Measurements from ENCODE around the gene PMP22.

PMP22 gene

DNA sequence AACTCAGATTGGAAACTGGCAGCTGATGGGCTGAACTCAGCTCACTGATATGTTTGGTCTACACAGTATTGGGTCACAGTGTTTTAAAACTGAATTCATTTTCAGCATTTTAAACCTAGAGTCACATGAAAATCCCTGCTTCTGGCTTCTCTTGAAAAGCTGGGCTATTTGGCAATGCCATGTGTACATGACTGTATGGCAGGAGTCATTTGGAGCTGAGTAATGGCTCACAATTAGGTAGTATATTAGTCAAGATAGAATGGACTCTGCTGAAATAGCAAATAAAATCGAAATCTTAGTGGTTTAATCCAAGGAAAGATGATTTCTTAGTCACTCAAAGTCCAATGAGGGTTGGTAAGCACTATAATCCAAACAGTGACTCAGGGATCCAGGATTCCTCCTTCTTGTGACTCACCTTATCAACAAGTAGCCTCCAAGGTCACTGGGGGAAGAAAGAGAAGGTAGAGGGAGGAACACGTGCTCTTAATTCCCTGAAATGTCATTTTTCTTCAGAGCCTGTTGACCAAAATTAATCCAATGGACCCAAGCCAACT, 13.9 kb upstream of the PMP22 start:
- no peak for TF ChIP-seq EP300 (IDR thresholded peaks at IDR 0.05; ENCODE audit: borderline replicate concordance)
- no peak for TF ChIP-seq TCF12 (IDR thresholded peaks at IDR 0.05; ENCODE audit: low read depth)
- TF ChIP-seq TEAD4 (IDR thresholded peaks at IDR 0.05): no peak
- TF ChIP-seq RAD21 (IDR thresholded peaks at IDR 0.05; ENCODE audit: low read depth): no peak
- TF ChIP-seq, protein P1, sequence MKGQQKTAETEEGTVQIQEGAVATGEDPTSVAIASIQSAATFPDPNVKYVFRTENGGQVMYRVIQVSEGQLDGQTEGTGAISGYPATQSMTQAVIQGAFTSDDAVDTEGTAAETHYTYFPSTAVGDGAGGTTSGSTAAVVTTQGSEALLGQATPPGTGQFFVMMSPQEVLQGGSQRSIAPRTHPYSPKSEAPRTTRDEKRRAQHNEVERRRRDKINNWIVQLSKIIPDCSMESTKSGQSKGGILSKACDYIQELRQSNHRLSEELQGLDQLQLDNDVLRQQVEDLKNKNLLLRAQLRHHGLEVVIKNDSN (IDR thresholded peaks at IDR 0.05): no peak
- TF ChIP-seq, protein P2, sequence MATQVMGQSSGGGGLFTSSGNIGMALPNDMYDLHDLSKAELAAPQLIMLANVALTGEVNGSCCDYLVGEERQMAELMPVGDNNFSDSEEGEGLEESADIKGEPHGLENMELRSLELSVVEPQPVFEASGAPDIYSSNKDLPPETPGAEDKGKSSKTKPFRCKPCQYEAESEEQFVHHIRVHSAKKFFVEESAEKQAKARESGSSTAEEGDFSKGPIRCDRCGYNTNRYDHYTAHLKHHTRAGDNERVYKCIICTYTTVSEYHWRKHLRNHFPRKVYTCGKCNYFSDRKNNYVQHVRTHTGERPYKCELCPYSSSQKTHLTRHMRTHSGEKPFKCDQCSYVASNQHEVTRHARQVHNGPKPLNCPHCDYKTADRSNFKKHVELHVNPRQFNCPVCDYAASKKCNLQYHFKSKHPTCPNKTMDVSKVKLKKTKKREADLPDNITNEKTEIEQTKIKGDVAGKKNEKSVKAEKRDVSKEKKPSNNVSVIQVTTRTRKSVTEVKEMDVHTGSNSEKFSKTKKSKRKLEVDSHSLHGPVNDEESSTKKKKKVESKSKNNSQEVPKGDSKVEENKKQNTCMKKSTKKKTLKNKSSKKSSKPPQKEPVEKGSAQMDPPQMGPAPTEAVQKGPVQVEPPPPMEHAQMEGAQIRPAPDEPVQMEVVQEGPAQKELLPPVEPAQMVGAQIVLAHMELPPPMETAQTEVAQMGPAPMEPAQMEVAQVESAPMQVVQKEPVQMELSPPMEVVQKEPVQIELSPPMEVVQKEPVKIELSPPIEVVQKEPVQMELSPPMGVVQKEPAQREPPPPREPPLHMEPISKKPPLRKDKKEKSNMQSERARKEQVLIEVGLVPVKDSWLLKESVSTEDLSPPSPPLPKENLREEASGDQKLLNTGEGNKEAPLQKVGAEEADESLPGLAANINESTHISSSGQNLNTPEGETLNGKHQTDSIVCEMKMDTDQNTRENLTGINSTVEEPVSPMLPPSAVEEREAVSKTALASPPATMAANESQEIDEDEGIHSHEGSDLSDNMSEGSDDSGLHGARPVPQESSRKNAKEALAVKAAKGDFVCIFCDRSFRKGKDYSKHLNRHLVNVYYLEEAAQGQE (IDR thresholded peaks at IDR 0.05; ENCODE audit: low read depth): no peak

DNA sequence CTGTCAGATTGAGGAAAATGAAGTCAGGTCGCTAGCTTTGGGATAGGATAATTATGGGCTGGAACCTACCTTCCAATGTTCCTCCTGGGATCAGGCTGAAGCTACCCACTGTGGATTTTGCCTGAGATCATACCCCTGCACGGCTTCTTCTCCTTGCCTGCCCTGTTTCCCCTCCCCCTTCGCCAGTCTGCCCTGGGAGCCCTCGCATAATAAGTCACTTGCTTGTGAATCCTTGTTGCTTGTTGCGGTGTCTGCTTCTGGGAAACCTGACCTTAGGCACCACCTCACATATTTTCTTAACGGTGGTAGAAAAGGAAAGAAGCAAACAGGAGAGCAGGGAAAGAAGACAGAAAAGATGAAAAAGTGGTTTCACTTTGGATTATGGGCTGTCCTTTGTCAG, 13.3 kb upstream of the PMP22 start:
- TF ChIP-seq EP300 (IDR thresholded peaks at IDR 0.05; ENCODE audit: borderline replicate concordance): no peak
- TF ChIP-seq YY1 (IDR thresholded peaks at IDR 0.05; ENCODE audit: low read depth): no peak
- TF ChIP-seq TAF1 (IDR thresholded peaks at IDR 0.05; ENCODE audit: low read depth): no peak
- TF ChIP-seq, protein P2 (IDR thresholded peaks at IDR 0.05; ENCODE audit: low read depth): no peak
- no peak for TF ChIP-seq RAD21 (IDR thresholded peaks at IDR 0.05; ENCODE audit: low read depth)
- no peak for TF ChIP-seq ZBTB7A (IDR thresholded peaks at IDR 0.05; ENCODE audit: low read depth)
- TF ChIP-seq EGR1 (IDR thresholded peaks at IDR 0.05): no peak
- TF ChIP-seq, protein P1 (IDR thresholded peaks at IDR 0.05): no peak
- TF ChIP-seq CREB1 (IDR thresholded peaks at IDR 0.05; ENCODE audit: low read depth): no peak
- TF ChIP-seq, protein P3, sequence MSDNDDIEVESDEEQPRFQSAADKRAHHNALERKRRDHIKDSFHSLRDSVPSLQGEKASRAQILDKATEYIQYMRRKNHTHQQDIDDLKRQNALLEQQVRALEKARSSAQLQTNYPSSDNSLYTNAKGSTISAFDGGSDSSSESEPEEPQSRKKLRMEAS (IDR thresholded peaks at IDR 0.05): no peak
- TF ChIP-seq TCF12 (IDR thresholded peaks at IDR 0.05; ENCODE audit: low read depth): no peak
- no peak for TF ChIP-seq TEAD4 (IDR thresholded peaks at IDR 0.05)
- no peak for TF ChIP-seq NFIC (IDR thresholded peaks at IDR 0.05)
- no peak for TF ChIP-seq CEBPB (IDR thresholded peaks at IDR 0.05)
- no peak for TF ChIP-seq FOXM1 (IDR thresholded peaks at IDR 0.05; ENCODE audit: borderline replicate concordance, low read depth)

DNA sequence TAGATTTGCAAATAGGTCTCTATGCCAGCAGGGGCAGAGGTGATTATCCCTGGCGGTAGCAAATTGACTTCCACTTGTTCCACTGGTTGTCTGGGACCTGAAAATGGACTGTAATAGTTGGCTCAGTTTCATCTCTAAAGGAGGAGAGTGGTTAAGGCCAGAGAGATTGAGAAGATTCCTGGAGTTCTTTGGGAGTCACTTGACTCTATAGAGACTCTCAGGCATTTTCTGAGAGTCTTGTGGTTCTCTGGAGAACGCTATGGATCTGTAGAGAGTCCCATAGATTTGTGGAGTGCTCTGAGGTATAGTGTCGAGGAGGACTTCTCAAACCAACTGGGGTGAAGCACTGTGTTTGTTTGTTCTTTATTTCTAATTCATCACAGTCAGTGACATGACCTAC, 8.9 kb upstream of the PMP22 start:
- TF ChIP-seq TEAD4 (IDR thresholded peaks at IDR 0.05) (no peak), NFIC (IDR thresholded peaks at IDR 0.05) (no peak), EGR1 (IDR thresholded peaks at IDR 0.05) (no peak)
- TF ChIP-seq, protein P3 (IDR thresholded peaks at IDR 0.05): no peak
- TF ChIP-seq, protein P1 (IDR thresholded peaks at IDR 0.05): no peak

DNA sequence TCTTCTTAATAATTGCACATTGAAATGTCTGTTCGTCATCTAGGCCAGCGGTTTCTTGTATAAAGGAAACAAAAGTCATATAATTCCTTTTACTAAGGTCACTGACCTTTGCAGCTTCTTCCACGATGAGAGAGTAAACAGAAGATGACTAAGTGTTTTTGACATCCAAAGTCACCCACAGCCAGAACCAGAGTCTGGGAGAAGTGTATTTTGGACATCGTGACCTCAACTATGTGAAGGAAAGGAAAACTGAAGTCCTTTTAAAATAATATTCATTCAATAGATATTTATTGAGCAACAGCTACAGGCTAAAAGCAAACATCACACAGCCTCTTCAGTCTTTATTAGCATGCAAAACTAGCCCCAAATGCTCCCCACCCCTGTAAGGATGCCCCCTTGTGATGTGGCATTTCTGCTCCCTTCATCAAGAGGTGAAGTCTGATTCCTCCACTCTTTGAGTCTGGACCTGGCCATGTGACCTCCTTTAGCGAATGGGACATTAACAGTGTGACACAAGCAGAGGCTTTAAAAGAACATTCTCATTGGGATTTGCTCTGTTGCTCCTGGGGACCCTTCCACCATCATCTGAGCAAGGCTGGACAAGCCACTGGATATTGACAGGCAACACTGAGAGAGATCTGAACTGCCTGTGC, 8.1 kb upstream of the PMP22 start:
- TF ChIP-seq, protein P3 (IDR thresholded peaks at IDR 0.05): no peak
- TF ChIP-seq EGR1 (IDR thresholded peaks at IDR 0.05) (no peak), TEAD4 (IDR thresholded peaks at IDR 0.05) (no peak), RAD21 (IDR thresholded peaks at IDR 0.05; ENCODE audit: low read depth) (no peak), YY1 (IDR thresholded peaks at IDR 0.05; ENCODE audit: low read depth) (no peak), CREB1 (IDR thresholded peaks at IDR 0.05; ENCODE audit: low read depth) (no peak), CEBPB (IDR thresholded peaks at IDR 0.05) (no peak), TAF1 (IDR thresholded peaks at IDR 0.05; ENCODE audit: low read depth) (no peak), FOXM1 (IDR thresholded peaks at IDR 0.05; ENCODE audit: borderline replicate concordance, low read depth) (no peak), EP300 (IDR thresholded peaks at IDR 0.05; ENCODE audit: borderline replicate concordance) (no peak), TCF12 (IDR thresholded peaks at IDR 0.05; ENCODE audit: low read depth) (no peak), ZBTB7A (IDR thresholded peaks at IDR 0.05; ENCODE audit: low read depth) (no peak)
- TF ChIP-seq, protein P2 (IDR thresholded peaks at IDR 0.05; ENCODE audit: low read depth): no peak
- TF ChIP-seq, protein P1 (IDR thresholded peaks at IDR 0.05): no peak

All from Ishikawa (cell line).